Globus pallidus (tissue), 1 donor: ENCODE measurements around the gene WDR86.

Experiments
- DNase-seq: peaks from one replicate; pipeline ENCODE4 v3.0.0-alpha.2; 2015; ENCODE audit warnings: low spot score

Gene WDR86

DNA sequence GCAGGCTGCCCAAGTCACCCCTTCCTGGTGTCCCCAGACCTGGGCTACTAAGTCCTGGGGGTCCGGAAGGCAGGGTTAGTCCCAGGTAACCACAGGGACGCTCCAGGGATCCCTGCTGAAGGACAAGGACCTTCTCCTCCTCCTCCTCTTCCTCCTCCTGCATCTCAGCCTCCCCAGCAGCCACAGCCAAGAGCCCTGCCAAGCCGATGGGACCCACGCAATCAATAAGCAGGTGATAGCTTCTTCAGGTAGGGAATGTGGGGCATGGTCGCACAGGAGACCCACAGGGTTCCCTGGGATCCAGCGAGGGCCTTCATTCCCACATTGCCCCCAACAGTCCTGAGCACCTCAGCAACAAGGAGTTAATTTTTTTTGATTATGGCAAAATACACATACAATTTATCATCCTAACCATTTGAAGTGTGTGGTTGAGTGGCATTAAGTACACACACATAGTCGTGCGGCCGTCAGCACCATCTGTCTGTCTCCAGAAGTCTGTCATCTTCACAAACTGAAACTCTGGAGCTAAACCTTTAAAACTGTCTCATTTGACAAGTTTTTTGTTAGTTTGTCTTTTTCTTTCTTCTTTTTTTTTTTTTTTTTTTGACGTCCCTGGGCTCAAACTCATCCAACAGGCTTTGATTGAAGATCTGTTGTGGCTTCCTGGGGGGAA lies 18.0 kb upstream of the WDR86 start:
- no peak for DNase-seq

GRCh38 chr7:151426904-151427704 lies 17.3 kb upstream of the WDR86 start:
- no peak for DNase-seq

DNA sequence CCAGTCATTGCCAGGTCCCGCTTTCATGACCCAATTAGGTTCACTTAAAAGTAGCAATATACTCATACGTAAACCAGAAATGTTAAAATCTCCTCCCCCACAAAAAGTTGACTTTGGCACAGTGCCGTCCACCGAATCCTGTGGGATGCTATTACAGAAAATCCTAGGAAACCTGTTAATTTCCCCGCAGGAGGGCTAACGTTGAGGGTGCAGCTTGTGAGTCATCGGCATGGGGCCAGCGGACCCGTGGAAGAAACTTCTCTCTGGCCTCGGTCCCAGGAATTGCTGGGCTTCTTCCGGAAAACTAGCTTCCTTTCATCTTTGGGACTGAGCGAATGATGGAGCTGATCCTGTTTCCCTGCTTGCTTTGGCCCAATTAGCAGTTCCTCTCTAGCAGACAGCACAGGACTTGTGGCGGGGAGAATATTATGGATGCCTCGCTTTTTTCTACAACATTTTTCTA lies 16.6 kb upstream of the WDR86 start:
- DNase-seq: no peak

DNA sequence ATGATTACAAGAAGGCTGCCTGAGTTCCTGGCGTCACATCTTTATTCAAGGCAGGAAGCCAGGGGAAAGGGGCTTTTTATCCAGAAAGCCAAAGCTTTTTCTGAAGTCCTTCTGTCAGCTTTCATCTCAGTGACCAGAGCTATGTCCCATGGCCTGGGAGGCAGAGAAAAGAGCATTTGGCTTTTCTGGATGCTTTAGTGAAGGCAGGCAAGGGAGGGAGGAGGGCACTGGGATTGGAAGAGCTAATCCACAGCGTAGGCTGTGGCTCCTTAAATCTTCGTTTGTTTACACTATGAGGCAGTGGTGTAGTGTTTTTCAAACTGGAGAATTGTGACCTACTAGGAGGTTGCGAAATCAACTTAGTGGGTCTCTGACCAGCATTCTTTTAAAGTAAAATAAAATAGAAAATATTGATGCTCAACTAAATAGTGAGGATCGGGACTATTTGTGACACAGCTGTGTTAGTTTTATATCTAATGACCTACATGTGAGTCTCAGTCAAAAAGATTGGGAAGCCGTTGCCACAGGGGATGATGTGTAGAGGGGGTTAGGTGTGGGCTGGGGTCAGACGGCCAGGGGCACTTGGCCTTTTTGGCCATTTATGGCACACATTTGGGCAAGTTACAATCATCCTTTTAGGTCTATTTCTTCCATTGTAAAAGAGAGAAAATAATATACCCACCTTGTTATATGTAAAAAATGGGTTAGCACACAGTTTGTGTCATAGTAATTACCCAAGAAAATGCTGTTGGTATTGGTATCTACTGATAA lies 16.0 kb upstream of the WDR86 start:
- no peak for DNase-seq

DNA sequence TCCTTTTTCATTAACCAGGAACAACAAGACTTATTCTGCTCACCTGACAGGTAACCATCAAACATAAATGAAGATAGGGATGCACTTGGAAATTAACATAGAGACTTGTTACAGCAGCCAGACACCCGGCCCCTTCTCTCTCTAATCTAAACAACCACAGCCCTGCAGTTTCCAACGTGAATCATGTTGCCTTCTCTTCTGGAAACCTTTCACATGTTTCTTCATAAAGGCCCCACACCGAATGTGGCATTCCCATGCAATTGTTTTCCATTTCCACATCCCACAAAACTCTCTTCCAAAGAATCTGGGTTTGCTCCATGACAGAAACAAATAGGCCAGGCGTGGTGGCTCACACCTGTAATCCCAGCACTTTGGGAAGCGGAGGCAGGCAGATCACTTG lies 15.0 kb upstream of the WDR86 start:
- DNase-seq: no peak

DNA sequence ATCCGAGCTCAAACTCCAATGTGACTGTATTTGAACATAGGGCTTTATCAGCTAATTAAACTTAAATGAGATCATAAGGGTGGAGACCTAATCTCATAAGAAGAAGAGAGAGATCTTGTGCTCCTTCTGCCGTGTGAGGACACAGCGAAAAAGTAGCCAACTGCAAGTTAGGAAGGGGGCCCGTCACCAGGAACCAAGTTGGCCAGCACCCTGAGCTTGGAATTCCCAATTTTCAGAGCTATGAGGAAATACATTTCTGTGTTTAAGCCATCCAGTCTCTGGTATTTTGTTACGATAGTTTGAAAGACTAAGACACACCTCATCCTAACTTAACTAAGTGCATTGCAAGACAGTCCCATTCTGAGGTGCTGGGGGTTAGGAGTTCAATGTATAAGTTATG lies 14.1 kb upstream of the WDR86 start:
- no peak for DNase-seq

DNA sequence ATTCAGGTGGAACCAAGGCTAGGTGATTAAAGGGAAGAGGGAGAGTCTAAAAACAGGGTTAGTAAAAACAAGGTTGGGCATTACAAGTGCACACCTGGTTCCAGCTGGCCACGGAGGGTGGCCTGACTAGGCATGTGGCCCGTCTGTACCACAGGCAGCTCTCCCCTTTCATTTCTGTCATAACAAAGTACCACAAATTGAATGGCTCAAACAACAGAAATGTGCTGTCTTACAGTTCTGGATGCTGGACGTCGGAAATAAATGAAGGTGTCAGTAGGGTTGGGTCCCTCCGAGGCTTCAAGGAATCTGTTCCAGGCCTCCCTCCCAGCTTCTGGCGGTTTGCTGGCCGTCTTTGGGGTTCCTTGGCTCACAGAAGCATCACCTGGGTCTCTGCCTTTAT lies 13.4 kb upstream of the WDR86 start:
- no peak for DNase-seq

DNA sequence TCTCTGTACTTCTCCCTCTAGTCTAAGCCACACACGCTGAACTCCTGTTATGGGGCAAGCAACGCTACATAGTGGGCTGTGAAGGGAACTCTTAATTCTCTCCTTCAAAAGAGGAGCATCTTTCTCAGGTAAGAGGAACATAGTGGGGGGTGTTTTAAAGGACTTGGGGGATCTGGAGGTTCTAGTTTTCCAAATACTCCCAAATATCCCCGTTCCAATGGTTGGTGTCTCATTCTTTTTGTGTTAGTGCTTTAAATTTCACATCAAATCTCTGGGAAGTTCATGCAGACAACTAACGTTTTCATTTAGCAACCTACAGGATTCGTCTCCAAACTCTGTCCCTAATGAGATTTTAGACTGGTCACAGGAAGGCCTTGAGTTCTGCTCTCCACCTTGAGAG lies 12.4 kb upstream of the WDR86 start:
- no peak for DNase-seq

DNA sequence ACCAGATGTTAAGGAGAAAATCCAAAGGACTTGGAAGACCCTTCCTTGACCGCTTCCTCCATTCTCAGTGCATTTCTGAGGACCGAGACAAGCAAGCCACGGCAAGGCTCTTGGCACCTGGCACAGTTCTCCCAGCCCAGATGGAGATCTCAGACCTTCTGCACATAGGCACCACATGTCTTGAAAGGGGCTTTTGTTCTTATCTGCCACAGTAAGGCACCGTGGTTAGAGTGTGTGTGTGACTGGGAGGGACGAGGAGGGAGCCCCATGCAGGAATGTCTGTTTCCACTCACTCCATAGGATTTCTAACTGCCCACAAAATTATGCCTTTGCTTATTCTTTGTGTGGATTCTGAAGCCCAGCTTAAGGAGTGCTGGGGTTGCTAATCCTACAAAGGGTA lies 10.3 kb upstream of the WDR86 start:
- no peak for DNase-seq

- DNase-seq: no peak
These were observed 7.1 kb upstream of the WDR86 start for GRCh38 chr7:151416941-151417315.

- DNase-seq: no peak
These were observed 6.5 kb upstream of the WDR86 start for GRCh38 chr7:151416112-151416940.

- no peak for DNase-seq
These were observed 5.7 kb upstream of the WDR86 start for GRCh38 chr7:151415375-151416105.

- DNase-seq: no peak
These were observed 3.4 kb upstream of the WDR86 start for GRCh38 chr7:151413241-151413640.

GRCh38 chr7:151412318-151412717 lies 2.5 kb upstream of the WDR86 start:
- DNase-seq: no peak

GRCh38 chr7:151411551-151411950 lies 1.7 kb upstream of the WDR86 start:
- DNase-seq: no peak

DNA sequence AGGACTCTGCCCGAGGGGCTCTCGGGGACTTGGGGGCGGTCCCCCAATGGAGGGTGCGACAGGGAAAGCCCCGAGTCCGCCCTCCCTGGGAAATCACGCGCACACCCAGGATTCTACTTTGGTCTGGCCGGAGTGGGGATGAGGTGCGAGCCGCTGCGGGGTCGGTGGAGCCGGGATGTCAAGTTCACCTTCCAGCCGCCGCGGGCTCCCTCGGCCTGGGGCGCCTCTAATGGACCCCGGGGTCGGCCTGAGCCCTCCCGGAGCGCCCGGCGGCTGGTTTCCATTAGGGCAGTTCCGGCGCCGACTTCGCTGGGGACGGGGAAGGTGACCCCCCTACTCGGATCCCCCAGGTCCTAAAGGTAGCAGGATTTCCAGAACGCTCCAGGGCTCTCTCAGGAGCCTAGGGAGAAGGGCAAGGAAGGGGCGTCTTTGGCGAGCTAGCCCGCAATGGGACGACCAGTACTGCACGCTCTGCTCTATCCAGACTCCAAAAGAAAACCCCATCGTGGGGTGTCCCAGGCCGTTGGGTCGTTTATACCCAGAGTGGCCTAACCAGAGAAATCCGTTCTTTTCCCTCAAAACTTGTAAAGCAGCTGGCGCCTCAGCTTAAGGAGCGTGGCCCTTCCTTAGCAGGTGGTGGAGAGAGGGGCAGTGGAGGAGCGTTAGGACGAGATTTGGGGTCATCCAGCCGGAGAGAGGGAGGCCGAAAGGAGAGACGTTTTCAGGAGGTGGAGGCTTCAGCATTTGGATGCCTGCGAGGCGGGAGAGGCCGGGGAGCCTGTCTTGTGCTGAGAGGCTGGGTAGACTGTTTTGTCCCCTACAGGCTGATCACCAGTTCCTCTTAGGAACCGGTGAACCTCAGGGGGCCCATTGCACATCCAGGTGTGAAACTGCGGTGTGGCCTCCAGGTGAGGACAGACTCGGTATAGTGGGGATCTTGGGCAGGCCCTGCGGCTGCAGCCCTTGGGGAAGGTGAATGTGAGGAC lies 860 bp upstream of the WDR86 start:
- DNase-seq: no peak

DNA sequence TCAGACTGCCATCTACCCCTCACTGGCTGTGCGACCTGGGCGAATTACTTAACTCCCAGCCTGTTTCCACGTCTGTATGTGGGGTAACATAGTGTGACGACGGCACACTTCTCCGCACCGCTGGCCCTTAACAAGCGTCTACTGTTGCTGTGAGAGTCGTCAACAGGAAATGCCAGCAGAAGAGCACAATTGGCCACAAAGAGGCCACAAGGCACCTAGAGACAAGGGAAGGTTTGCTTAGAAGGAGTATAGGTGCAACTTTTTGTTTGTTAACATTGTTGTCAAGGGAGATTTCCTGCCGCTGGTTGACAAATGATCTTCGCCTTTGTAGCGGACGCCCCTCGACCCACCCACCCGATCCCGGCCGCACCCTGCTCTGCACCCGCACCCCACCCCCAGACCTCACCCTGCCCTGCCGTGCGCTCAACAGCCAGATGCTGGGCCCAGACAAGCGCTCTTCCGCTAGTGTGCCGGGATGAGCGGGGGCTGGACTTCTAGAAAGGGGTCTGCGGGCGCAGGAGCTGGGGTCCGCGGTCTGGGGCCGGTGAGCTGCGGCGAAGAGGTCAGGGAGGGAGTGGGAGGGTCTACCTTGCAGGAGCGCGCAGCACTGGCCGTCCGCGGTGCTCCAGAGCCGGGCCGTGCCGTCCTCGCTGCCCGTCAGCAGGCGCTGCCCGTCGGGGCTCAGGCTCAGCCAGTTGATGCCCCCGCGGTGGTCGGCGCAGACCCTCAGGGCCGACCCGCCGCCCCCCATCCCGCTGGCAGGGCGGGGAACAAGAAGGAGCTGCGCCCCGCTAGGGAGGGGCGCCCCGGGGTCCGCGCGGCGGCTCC lies 785 bp downstream of the WDR86 start:
- DNase-seq: no peak

GRCh38 chr7:151408498-151408838 lies 1.4 kb downstream of the WDR86 start:
- no peak for DNase-seq

GRCh38 chr7:151406886-151407583 lies 2.8 kb downstream of the WDR86 start:
- DNase-seq: no peak
